Measurements from ENCODE around the gene GLRA1.

The GLRA1 gene

GRCh38 chr5:151825445-151825844, 99.2 kb downstream of the GLRA1 start:
- in situ Hi-C loops (cut with MboI; ENCODE audit: low sequenced_read_pairs, unreplicated experiment) = loop anchor here (10.0 to 25.0 kb wide), 2 partner anchors 319 to 687 kb away; no protein-coding TSS in a partner anchor
- DNase-seq (ENCODE audit: low spot score) = peak; percentile 41
- peak; percentile 76 for TF ChIP-seq CTCF (IDR thresholded peaks at IDR 0.05; ENCODE audit: borderline replicate concordance, control extremely low read depth, extremely low read depth, insufficient read depth, missing control alignments)

- TF ChIP-seq CTCF (IDR thresholded peaks at IDR 0.05; ENCODE audit: borderline replicate concordance, control extremely low read depth, extremely low read depth, insufficient read depth, missing control alignments) = no peak
- in situ Hi-C loops (cut with MboI; ENCODE audit: low sequenced_read_pairs, unreplicated experiment) = loop anchor here (10.0 kb wide), 1 partner anchor 323 kb away; no protein-coding TSS in a partner anchor
- no peak for DNase-seq (ENCODE audit: low spot score)
Measured at GRCh38 chr5:151822141-151822540, 102.5 kb downstream of the GLRA1 start.

- no peak for DNase-seq (ENCODE audit: low spot score)
- TF ChIP-seq CTCF (IDR thresholded peaks at IDR 0.05; ENCODE audit: borderline replicate concordance, control extremely low read depth, extremely low read depth, insufficient read depth, missing control alignments) = no peak
- in situ Hi-C loops (cut with MboI; ENCODE audit: low sequenced_read_pairs, unreplicated experiment) = loop anchor here (10.0 kb wide), 1 partner anchor 324 kb away; no protein-coding TSS in a partner anchor
Measured at GRCh38 chr5:151820903-151821302, 103.7 kb downstream of the GLRA1 start.

- DNase-seq (ENCODE audit: low spot score) = no peak
- TF ChIP-seq CTCF (IDR thresholded peaks at IDR 0.05; ENCODE audit: borderline replicate concordance, control extremely low read depth, extremely low read depth, insufficient read depth, missing control alignments) = no peak
- in situ Hi-C loops (cut with MboI; ENCODE audit: low sequenced_read_pairs, unreplicated experiment) = loop anchor here (10.0 kb wide), 1 partner anchor 325 kb away; no protein-coding TSS in a partner anchor
Measured at GRCh38 chr5:151820271-151820670, 104.4 kb downstream of the GLRA1 start.

DNA sequence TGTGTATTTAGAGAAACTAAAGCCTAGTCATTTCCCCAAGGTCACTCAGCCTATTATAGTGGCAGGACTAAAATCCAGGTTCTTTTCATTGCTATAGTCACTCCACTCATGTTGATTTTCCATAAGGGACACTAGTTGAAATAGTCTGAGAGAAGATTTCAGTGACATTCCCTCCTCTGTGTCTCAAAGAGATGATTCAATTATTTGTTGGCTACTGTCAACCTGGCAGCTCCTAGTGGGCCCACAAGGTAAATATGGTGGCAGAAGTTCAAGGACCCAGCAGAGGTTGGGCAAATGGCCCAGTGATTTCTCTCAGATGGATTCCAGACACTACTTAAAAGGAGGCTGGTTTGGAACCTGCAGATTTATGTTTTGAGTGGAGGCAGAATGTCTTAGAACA, 104.8 kb downstream of the GLRA1 start:
- in situ Hi-C loops (cut with MboI; ENCODE audit: low sequenced_read_pairs, unreplicated experiment) = loop anchor here (10.0 kb wide), 1 partner anchor 325 kb away; no protein-coding TSS in a partner anchor
- DNase-seq (ENCODE audit: low spot score) = no peak
- no peak for TF ChIP-seq CTCF (IDR thresholded peaks at IDR 0.05; ENCODE audit: borderline replicate concordance, control extremely low read depth, extremely low read depth, insufficient read depth, missing control alignments)

DNA sequence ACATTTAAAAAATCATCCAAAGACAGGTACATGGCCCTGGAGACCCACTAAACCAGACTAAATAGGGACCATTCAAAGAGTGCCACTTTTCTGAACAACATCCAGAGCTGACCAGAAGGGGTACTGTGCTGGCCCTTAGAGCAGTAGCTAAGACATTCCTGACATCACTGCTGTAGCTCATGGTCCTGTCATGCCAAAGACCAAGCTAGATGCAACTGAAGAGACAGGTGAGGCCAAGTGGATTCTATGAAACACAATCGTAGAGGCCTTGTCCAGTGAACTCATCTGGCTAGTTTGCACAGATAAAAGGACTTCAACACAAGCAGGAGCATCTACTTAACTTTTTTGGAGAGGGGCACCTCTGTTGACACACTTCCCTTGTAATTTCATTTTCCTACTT, 109.6 kb downstream of the GLRA1 start:
- in situ Hi-C loops (cut with MboI; ENCODE audit: low sequenced_read_pairs, unreplicated experiment) = no loop called here
- DNase-seq (ENCODE audit: low spot score) = no peak
- no peak for TF ChIP-seq CTCF (IDR thresholded peaks at IDR 0.05; ENCODE audit: borderline replicate concordance, control extremely low read depth, extremely low read depth, insufficient read depth, missing control alignments)

Data from GM13976 (cell line).